ENCODE measurements around the gene HS6ST1. TPM values are rescaled to one million over a fixed set of nuclear protein-coding genes. Genes with fewer than 3 reads are reported as not detected.

Gene HS6ST1
- total RNA-seq, 1 donor from 2014 or later = 68.5 TPM

- Histone ChIP-seq H3K4me1 (peaks cover 28% of the 10 kb centered on the region), H3K27ac (no peak overlapping the region), H3K27me3 (no peaks in the 10 kb centered on the region), H3K9me3 (no peaks in the 10 kb centered on the region), H3K36me3 (no peaks in the 10 kb centered on the region), H3K4me3 (no peak overlapping the region)
- intact Hi-C loops (cut with DNase I) = no loop called here
- peak in 1 of 2 donors; percentile 79 for DNase-seq (ENCODE audit: extremely low spot score in 2 of 2)
- TF ChIP-seq POLR2AphosphoS5 (IDR thresholded peaks at IDR 0.05; ENCODE audit: insufficient read depth in 1 of 2, low read depth in 1 of 2) (no peak), CTCF (IDR thresholded peaks at IDR 0.05) (no peak), POLR2A (IDR thresholded peaks at IDR 0.05) (no peak)
Observed at GRCh38 chr2:128346291-128347170, 27.9 kb upstream of the HS6ST1 start.

GRCh38 chr2:128345436-128346165 lies 26.9 kb upstream of the HS6ST1 start:
- H3K27me3 ChIP-seq = no peaks in the 10 kb centered on the region
- H3K4me3 ChIP-seq = no peak overlapping the region
- H3K36me3 ChIP-seq = no peaks in the 10 kb centered on the region
- H3K4me1 ChIP-seq = peaks cover 28% of the 10 kb centered on the region
- H3K9me3 ChIP-seq = no peaks in the 10 kb centered on the region
- DNase-seq (ENCODE audit: extremely low spot score in 2 of 2) = peak in 1 of 2 donors; percentile 60
- TF ChIP-seq POLR2A (IDR thresholded peaks at IDR 0.05) = no peak
- TF ChIP-seq CTCF (IDR thresholded peaks at IDR 0.05) = no peak
- TF ChIP-seq POLR2AphosphoS5 (IDR thresholded peaks at IDR 0.05; ENCODE audit: insufficient read depth in 1 of 2, low read depth in 1 of 2) = no peak
- intact Hi-C loops (cut with DNase I) = no loop called here
- H3K27ac ChIP-seq = no peak overlapping the region

- H3K27ac ChIP-seq = no peak overlapping the region
- intact Hi-C loops (cut with DNase I) = no loop called here
- H3K36me3 ChIP-seq = no peaks in the 10 kb centered on the region
- no peaks in the 10 kb centered on the region for H3K9me3 ChIP-seq
- H3K4me1 ChIP-seq = peaks cover 24% of the 10 kb centered on the region
- peak in 1 of 2 donors; percentile 13 for DNase-seq (ENCODE audit: extremely low spot score in 2 of 2)
- H3K27me3 ChIP-seq = no peaks in the 10 kb centered on the region
- TF ChIP-seq POLR2AphosphoS5 (IDR thresholded peaks at IDR 0.05; ENCODE audit: insufficient read depth in 1 of 2, low read depth in 1 of 2) = no peak
- TF ChIP-seq CTCF (IDR thresholded peaks at IDR 0.05) = no peak
- no peak overlapping the region for H3K4me3 ChIP-seq
Observed at GRCh38 chr2:128344101-128344500, 25.4 kb upstream of the HS6ST1 start.

- DNase-seq (ENCODE audit: extremely low spot score in 2 of 2) = peak in 1 of 2 donors; percentile 22
- H3K27me3 ChIP-seq = no peaks in the 10 kb centered on the region
- no peaks in the 10 kb centered on the region for H3K9me3 ChIP-seq
- H3K27ac ChIP-seq = no peak overlapping the region
- no peak overlapping the region for H3K4me3 ChIP-seq
- TF ChIP-seq POLR2A (IDR thresholded peaks at IDR 0.05) (no peak), CTCF (IDR thresholded peaks at IDR 0.05) (no peak), POLR2AphosphoS5 (IDR thresholded peaks at IDR 0.05; ENCODE audit: insufficient read depth in 1 of 2, low read depth in 1 of 2) (no peak)
- intact Hi-C loops (cut with DNase I) = no loop called here
- H3K4me1 ChIP-seq = peaks cover 18% of the 10 kb centered on the region
- H3K36me3 ChIP-seq = no peaks in the 10 kb centered on the region
Observed at GRCh38 chr2:128343459-128343858, 24.8 kb upstream of the HS6ST1 start.
